Endodermal cell (in vitro differentiated cells): ENCODE data around the gene ZNF184. TPM values are rescaled to one million over a fixed set of nuclear protein-coding genes. Genes with fewer than 3 reads are reported as not detected.

ENCODE experiments used
- DNase-seq: peaks from one replicate; pipeline ENCODE4 v3.0.0-alpha.2; 2017
- H3K27ac ChIP-seq: 2 replicates; pipeline ENCODE4 v1.5.1; 2013; ENCODE audit warnings: mild to moderate bottlenecking, low read depth, low read length, moderate library complexity
- H3K27me3 ChIP-seq: 2 replicates; pipeline ENCODE4 v1.6.1; 2013; ENCODE audit warnings: mild to moderate bottlenecking, low read length, moderate library complexity; ENCODE audit not compliant: insufficient read depth, control insufficient read depth, poor library complexity, severe bottlenecking
- H3K36me3 ChIP-seq: 2 replicates; pipeline ENCODE4 v1.7.0; 2013; ENCODE audit warnings: mild to moderate bottlenecking, low read length, moderate library complexity; ENCODE audit not compliant: control insufficient read depth, insufficient read depth
- H3K4me1 ChIP-seq: one replicate; pipeline ENCODE4 v1.7.0; 2013; ENCODE audit warnings: low read length; ENCODE audit not compliant: control insufficient read depth, insufficient read depth
- H3K4me3 ChIP-seq: 2 replicates; pipeline ENCODE4 v1.5.1; 2013; ENCODE audit warnings: mild to moderate bottlenecking, low read length, moderate library complexity
- H3K9ac ChIP-seq: 2 replicates; pipeline ENCODE4 v1.6.1; 2013; ENCODE audit warnings: mild to moderate bottlenecking, low read length, moderate library complexity; ENCODE audit not compliant: poor library complexity, severe bottlenecking; ENCODE audit errors: extremely low read depth
- H3K9me3 ChIP-seq: 2 replicates; pipeline ENCODE4 v1.6.1; 2013; ENCODE audit warnings: mild to moderate bottlenecking, low read length, moderate library complexity; ENCODE audit not compliant: control insufficient read depth
- H3K27ac Mint-ChIP-seq: 2 replicates; pipeline ENCODE4 v1.8.0; 2020; ENCODE audit warnings: mixed read lengths
- H3K27me3 Mint-ChIP-seq: 2 replicates; pipeline ENCODE4 v1.8.0; 2021; ENCODE audit warnings: mild to moderate bottlenecking, mixed read lengths; ENCODE audit not compliant: insufficient read depth
- H3K36me3 Mint-ChIP-seq: 2 replicates; pipeline ENCODE4 v1.8.0; 2020; ENCODE audit warnings: low read depth, mixed read lengths
- H3K4me1 Mint-ChIP-seq: 2 replicates; pipeline ENCODE4 v1.8.0; 2020; ENCODE audit warnings: mixed read lengths
- H3K4me3 Mint-ChIP-seq: 2 replicates; pipeline ENCODE4 v1.8.0; 2020; ENCODE audit warnings: mild to moderate bottlenecking, moderate library complexity, mixed read lengths
- H3K9me3 Mint-ChIP-seq: 2 replicates; pipeline ENCODE4 v1.8.0; 2020; ENCODE audit warnings: mild to moderate bottlenecking, mixed read lengths
- CTCF ChIP-seq: fragments of 200-600 bp; sonication (generic); conservative IDR thresholded peaks from 2 replicates; pipeline ENCODE4 v1.5.0; 2021; ENCODE audit warnings: antibody characterized with exemption, mild to moderate bottlenecking
- WGBS, 2 experiments: methylation state at CpG; one replicate each; pipeline versions ENCODE4 v1.1.5 to v1.1.7; 2013; ENCODE audit warnings: missing lambda C conversion rate in 2 of 2, mixed read lengths in 1 of 2; ENCODE audit not compliant: insufficient coverage in 1 of 2, insufficient read length in 1 of 2; 5-methylcytosine and 5-hydroxymethylcytosine counted together
- total RNA-seq, 2 donors: library from RNA; stranded (reverse); fragmentation: NEBNext Ultra II Directional in 1 of 2; extraction: Animal tissue kit (Norgen Biotek cat#: 25700) in 1 of 2; gene quantifications; 2 replicates in 1 of 2; 3 replicates in 1 of 2; pipeline ENCODE4 v1.2.1, GENCODE V29; 2021

ZNF184 gene
- total RNA-seq, 2 donors from 2014 or later: 9.2 to 16.5 TPM

- no peak overlapping the region for H3K4me3 Mint-ChIP-seq
- Histone ChIP-seq H3K9me3 (peaks cover 23% of the 10 kb centered on the region), H3K4me1 (no peaks in the 10 kb centered on the region), H3K4me3 (no peak overlapping the region), H3K27me3 (no peaks in the 10 kb centered on the region), H3K27ac (no peak overlapping the region), H3K9ac (no peak overlapping the region), H3K36me3 (no peaks in the 10 kb centered on the region)
- no peaks in the 10 kb centered on the region for H3K36me3 Mint-ChIP-seq
- H3K27me3 Mint-ChIP-seq: peaks cover 2% of the 10 kb centered on the region
- H3K4me1 Mint-ChIP-seq: peaks cover 7% of the 10 kb centered on the region
- no peak for DNase-seq
- no peak overlapping the region for H3K27ac Mint-ChIP-seq
- H3K9me3 Mint-ChIP-seq: no peaks in the 10 kb centered on the region
- TF ChIP-seq CTCF: no peak
- WGBS, 2 experiments: 100% methylated on average over 1 of the region's 1 CpG; no CpG with 5 or more reads in 1 of the 2 experiments
Observed at GRCh38 chr6:27414996-27415395, 57.9 kb downstream of the ZNF184 start.

- 80 to 95% methylated on average over 3 to 4 of the region's 4 CpGs for WGBS, 2 experiments
- Mint-ChIP-seq H3K27me3 (peaks cover 2% of the 10 kb centered on the region), H3K4me3 (no peak overlapping the region), H3K27ac (no peak overlapping the region), H3K9me3 (no peaks in the 10 kb centered on the region), H3K4me1 (peaks cover 7% of the 10 kb centered on the region), H3K36me3 (no peaks in the 10 kb centered on the region)
- no peaks in the 10 kb centered on the region for H3K27me3 ChIP-seq
- no peak overlapping the region for H3K27ac ChIP-seq
- H3K4me3 ChIP-seq: no peak overlapping the region
- H3K9me3 ChIP-seq: peaks cover 25% of the 10 kb centered on the region
- no peak overlapping the region for H3K9ac ChIP-seq
- DNase-seq: no peak
- no peak for TF ChIP-seq CTCF
- no peaks in the 10 kb centered on the region for H3K36me3 ChIP-seq
- H3K4me1 ChIP-seq: no peaks in the 10 kb centered on the region
Observed at GRCh38 chr6:27414300-27414699, 58.6 kb downstream of the ZNF184 start.

GRCh38 chr6:27407153-27407814 lies 65.6 kb downstream of the ZNF184 start:
- no peak overlapping the region for H3K4me3 Mint-ChIP-seq
- H3K4me3 ChIP-seq: no peak overlapping the region
- no peaks in the 10 kb centered on the region for H3K27me3 ChIP-seq
- no peaks in the 10 kb centered on the region for H3K27me3 Mint-ChIP-seq
- no peak overlapping the region for H3K27ac ChIP-seq
- peaks cover 2% of the 10 kb centered on the region for H3K36me3 ChIP-seq
- no peaks in the 10 kb centered on the region for H3K4me1 Mint-ChIP-seq
- peaks cover 13% of the 10 kb centered on the region for H3K9me3 Mint-ChIP-seq
- H3K9ac ChIP-seq: no peak overlapping the region
- no peaks in the 10 kb centered on the region for H3K4me1 ChIP-seq
- 92 to 94% methylated on average over 3 to 8 of the region's 8 CpGs for WGBS, 2 experiments
- H3K36me3 Mint-ChIP-seq: peaks cover 16% of the 10 kb centered on the region
- DNase-seq: no peak
- peaks cover 25% of the 10 kb centered on the region for H3K9me3 ChIP-seq
- no peak overlapping the region for H3K27ac Mint-ChIP-seq
- no peak for TF ChIP-seq CTCF
